GM12875 (cell line): ENCODE data around the gene NPRL2.

Experiments used
- H3K4me3 ChIP-seq: one replicate; pipeline ENCODE4 v1.5.1; 2011; ENCODE audit warnings: low read depth, low read length, control low read depth
- TF ChIP-seq, protein P1 (sequence below): IDR thresholded peaks from 2 replicates; pipeline ENCODE4 v1.5.1; 2011; ENCODE audit warnings: low read depth, mild to moderate bottlenecking, control low read depth, inconsistent platforms, low read length, moderate library complexity, borderline replicate concordance; ENCODE audit not compliant: insufficient read depth

The NPRL2 gene

DNA sequence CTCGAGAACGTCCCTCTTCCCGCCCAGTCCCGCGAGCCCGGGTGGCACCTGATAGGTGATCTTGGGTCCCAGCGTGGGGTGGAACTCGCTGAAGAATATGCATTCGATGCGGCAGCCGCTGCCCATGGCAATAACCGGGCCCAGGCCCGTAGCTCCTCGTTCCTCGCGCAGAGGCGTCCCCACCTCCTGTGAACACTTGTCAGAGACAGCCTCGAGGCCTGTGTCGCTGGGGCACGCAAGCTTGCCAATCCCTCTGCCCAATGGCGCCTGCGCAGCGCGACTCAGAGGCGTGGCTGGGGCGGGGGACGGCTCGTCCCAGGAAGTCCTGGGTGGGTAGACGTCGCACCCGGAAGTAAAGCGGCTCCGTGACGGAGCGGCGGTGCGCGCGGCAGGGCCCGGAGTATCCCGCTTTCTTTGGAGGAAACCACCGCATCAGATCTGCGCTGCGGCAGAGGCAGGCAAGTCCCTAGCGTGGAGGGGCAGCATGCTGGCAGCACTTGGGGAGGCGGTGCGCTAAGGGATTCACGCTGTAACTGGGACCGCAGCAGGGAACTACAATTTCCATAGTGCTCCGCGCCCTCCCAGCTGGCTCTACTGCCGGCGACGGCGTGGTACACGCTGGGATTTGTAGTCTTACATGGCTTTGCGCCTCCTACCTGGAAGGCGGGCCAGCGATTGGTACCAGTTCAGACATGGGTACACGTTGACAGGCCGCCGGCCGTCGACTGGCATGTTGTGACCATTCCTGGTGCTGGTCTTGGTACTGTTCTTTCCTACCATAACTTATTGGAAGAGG, at the start of gene NPRL2, which contains the start of gene CYB561D2:
Gene NPRL2, minus strand, starts transcription at position 249 of the 796 bp plus-strand sequence. Its CDS starts 123 bp downstream, at position 126.
Gene CYB561D2, plus strand, starts transcription at position 336 of the 796 bp plus-strand sequence. CDS start 572 bp downstream, outside the sequence.
- TF ChIP-seq, protein P1, sequence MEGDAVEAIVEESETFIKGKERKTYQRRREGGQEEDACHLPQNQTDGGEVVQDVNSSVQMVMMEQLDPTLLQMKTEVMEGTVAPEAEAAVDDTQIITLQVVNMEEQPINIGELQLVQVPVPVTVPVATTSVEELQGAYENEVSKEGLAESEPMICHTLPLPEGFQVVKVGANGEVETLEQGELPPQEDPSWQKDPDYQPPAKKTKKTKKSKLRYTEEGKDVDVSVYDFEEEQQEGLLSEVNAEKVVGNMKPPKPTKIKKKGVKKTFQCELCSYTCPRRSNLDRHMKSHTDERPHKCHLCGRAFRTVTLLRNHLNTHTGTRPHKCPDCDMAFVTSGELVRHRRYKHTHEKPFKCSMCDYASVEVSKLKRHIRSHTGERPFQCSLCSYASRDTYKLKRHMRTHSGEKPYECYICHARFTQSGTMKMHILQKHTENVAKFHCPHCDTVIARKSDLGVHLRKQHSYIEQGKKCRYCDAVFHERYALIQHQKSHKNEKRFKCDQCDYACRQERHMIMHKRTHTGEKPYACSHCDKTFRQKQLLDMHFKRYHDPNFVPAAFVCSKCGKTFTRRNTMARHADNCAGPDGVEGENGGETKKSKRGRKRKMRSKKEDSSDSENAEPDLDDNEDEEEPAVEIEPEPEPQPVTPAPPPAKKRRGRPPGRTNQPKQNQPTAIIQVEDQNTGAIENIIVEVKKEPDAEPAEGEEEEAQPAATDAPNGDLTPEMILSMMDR, result no peak

DNA sequence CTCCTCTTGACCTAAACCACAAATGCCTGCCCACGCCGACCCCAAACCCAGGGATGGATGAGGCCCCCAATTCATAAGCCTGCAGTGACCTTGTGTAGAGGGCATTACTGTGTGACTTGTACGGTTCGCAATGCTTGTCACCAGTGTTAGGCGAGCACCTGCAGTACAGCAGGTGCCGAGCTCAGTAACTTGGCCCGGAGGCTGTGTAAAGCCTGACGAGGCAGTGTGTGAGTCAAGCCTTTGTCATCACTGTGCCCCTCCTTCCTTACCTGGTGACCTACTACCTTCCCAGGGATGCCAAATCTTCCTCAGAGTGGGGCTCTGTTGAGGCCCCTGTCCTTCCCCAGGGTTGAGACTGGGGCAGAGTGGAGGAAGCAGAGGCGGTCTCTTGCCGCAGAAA, 45.9 kb upstream of the NPRL2 start:
- TF ChIP-seq, protein P1, result no peak
- H3K4me3 ChIP-seq, result no peak overlapping the region

More for the DNA sequence above, at the start of gene NPRL2, which contains the start of gene CYB561D2:
- H3K4me3 ChIP-seq, result peak within 1 kb of the TSS; percentile 99

DNA sequence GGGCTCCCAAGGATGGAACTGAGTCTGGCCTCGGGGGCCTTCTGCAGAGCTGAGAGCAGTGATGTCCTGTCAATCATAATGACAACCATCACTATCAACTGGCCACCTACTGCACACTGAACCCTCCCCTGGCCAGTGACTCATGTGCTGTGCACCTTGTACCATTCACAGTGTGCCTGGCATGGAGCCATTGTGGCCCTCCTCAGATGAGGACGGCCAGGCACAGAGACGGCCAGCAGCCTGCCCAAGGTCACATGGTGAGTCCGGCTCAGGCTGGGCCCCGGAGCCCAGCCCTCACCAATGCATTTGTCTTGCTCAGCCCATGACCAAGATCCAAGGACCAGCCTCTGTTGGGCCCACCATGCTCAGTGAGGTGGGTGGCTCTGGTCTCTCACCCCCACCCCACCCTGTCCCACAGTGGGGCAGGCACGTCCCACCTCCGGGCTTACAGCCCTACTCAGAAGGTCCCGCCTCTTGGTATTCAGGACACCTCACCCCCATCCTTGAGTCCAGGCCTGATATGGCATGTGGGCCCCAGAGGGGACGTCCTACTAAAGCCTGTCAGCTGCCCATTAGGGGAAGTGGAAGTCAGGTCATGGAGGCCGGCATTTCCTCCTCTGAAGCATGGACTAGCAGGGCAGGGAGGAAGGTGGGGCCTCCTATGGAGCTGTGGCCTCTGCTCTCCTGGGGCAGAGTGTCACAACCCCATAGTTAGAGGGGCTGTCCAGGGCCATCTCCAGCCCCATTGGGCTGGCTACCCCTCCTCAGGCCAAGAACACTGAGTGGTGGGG, 44.7 kb upstream of the NPRL2 start:
- no peak overlapping the region for H3K4me3 ChIP-seq
- TF ChIP-seq, protein P1, result no peak

DNA sequence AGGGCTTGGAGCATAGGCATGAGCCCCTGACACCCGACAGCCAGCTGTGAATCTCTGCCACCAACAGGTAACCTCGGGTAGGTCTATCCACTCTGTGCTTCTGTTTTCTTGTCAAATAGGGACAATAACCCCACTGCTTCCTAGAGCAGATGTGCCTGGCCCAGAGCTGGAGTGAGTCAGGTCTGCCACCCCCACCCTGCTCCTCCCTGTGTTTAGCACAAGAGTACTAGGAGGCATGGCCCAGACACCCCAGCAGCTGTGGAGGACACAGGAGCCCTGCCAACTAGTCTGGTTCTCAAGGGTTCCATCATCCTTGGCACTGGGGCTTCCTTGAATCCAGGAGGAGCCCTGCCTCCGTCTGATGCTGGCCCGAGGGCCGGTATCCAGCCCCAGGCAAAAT, 42.5 kb upstream of the NPRL2 start:
- no peak overlapping the region for H3K4me3 ChIP-seq

DNA sequence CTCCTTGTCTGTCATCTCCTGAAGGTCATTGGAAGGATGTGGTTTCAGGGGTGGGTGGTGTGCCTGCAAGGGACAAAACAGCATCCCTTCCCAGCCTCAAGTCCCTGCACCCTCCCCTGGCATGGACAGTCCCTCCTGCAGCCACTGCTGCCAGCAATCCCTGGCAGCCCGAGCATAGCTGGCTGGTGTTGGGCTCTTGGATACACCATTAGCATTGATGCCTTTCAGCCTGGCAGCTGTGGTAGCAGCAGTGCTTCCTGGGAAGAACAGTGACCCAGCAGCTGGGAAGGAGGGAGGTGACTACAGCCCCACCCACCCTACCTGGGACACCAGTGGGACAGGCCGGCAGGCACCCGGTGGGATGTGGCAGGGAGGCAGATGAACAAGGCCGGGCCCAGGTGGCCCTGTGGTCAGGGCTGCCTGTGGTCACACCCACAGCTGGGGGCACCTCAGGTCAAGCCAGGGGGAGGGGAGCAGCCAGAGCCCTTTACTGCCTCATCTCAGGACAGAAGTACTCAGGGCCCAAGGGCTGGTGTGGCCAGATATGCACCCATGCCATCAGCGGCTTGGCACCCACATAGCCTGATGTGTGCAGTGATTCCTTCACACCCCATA, 41.6 kb upstream of the NPRL2 start:
- TF ChIP-seq, protein P1, result no peak

More for the DNA sequence above, 42.5 kb upstream of the NPRL2 start:
- TF ChIP-seq, protein P1, result no peak

DNA sequence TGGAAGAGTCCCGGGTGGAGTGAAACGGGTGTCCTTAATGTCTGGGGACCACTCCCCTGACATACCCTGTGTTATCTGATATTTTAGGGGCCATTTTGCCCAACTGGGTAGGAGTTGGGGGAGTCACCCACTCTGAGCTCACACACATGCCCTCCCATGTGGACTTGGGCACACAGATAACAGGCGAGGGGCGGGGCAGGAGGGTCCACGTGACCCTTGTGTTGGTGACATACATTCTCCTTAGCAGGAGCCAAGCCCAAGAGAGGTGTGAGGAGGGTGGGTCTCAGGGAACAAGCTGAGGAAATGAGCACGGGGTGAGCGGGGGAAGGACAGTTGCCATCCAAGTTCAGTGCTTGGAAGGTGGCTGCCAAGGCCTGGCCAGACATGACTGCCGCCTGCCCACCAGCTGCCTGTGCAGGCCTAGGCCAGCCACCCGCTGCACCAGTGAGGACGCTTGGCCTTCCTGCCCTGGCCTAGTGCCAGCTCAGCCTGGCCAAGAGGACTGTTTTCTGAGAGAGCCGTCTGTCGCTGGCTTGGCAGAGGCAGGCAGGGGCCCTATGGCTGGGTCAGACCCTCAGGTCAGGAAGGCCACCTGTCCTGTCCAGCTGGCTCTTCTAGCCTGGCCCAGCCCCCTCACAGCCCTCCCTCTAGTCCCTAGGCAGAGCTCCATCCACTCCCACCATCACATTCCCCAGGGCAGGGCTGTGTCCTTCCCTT, 40.1 kb upstream of the NPRL2 start:
- no peak overlapping the region for H3K4me3 ChIP-seq
- TF ChIP-seq, protein P1, result no peak

More for the DNA sequence above, 41.6 kb upstream of the NPRL2 start:
- no peak overlapping the region for H3K4me3 ChIP-seq
